Breast epithelium (tissue), 4 donors: ENCODE measurements around the gene SVEP1. TPM values are rescaled to one million over a fixed set of nuclear protein-coding genes. Genes with fewer than 3 reads are reported as not detected.

Experiments
- DNase-seq, 2 donors: peaks; one replicate each; pipeline ENCODE4 v3.0.0-alpha.2; 2019; ENCODE audit warnings: low spot score in 2 of 2
- H3K27ac ChIP-seq, 2 donors: fragments of 200-600 bp; sonication (generic) in 1 of 2; one replicate each; pipeline ENCODE4 v1.5.1; 2016 to 2019; ENCODE audit warnings: mild to moderate bottlenecking in 1 of 2
- H3K27me3 ChIP-seq, 2 donors: fragments of 200-600 bp; sonication (generic) in 1 of 2; one replicate each; pipeline versions ENCODE4 v1.5.1 to v1.6.0; 2017 to 2019; ENCODE audit warnings: control low read depth in 1 of 2, mild to moderate bottlenecking in 1 of 2
- H3K36me3 ChIP-seq: fragments of 200-600 bp; one replicate; pipeline ENCODE4 v1.5.1; 2019
- H3K4me1 ChIP-seq, 2 donors: fragments of 200-600 bp; sonication (generic); one replicate each; pipeline ENCODE4 v1.5.1; 2016 to 2019; ENCODE audit warnings: control low read depth in 1 of 2
- H3K4me3 ChIP-seq, 3 donors: fragments of 200-600 bp; sonication (generic); 1 replicate in 2 of 3; 2 replicates in 1 of 3; pipeline ENCODE4 v1.5.1; 2016 to 2019; ENCODE audit warnings: mild to moderate bottlenecking in 3 of 3, moderate library complexity in 2 of 3
- H3K9me3 ChIP-seq, 2 donors: fragments of 200-600 bp; sonication (generic) in 1 of 2; one replicate each; pipeline ENCODE4 v1.5.1; 2016 to 2019; ENCODE audit warnings: control low read depth in 1 of 2
- POLR2A ChIP-seq: fragments of 450-650 bp; IDR thresholded peaks from one replicate; pipeline ENCODE4 v1.6.1; 2016; ENCODE audit warnings: antibody characterized with exemption, mild to moderate bottlenecking, moderate library complexity
- POLR2AphosphoS5 ChIP-seq, 3 donors: sonication (generic); formaldehyde crosslinking; IDR thresholded peaks; one replicate each; pipeline ENCODE4 v1.6.1; 2017; ENCODE audit warnings: antibody characterized with exemption in 3 of 3
- intact Hi-C: fragments of 100-400 bp; cut with DNase I; formaldehyde crosslinking; loops from one replicate; pipeline ENCODE4 v1.15.1; 2023; ENCODE audit warnings: low total_unique reads
- total RNA-seq, 3 donors: library from RNA; depleted of rRNA; stranded (reverse); fragments of >200 nt; gene quantifications; one replicate each; pipeline ENCODE4 v1.1.0, GENCODE V29; 2016
- TF ChIP-seq, protein P1 (sequence below), 3 donors: fragments of 450-650 bp; IDR thresholded peaks; one replicate each; pipeline ENCODE4 v1.5.1; 2016 to 2017; ENCODE audit warnings: antibody characterized with exemption in 3 of 3, mild to moderate bottlenecking in 3 of 3, moderate library complexity in 3 of 3

SVEP1 gene
- total RNA-seq, 3 donors from 2014 or later: 54.6 to 158 (median 99.0) TPM

DNA sequence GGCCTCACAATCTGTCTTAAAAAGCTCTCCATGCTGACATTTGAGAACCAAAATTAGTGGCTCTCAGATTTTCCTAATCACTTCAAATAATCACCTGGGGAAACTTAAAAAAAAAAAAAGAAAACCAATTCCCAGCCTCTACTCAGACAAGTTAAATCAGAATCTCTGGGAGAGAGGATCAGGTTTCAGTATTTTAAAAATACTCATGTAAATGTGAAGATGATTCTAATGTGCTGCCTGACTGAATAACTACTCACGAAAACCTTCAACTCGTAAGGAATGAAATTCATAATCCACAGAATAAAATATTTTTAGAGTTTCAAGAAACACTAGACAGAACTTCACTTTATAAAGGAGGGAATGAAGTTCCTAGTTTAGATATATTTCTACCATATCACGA is 114.4 kb downstream of the SVEP1 start:
- no peak for DNase-seq
- H3K27ac ChIP-seq: no peak overlapping the region
- no peak overlapping the region for H3K4me3 ChIP-seq
- H3K4me1 ChIP-seq: no peaks in the 10 kb centered on the region
- H3K36me3 ChIP-seq: no peaks in the 10 kb centered on the region
- no peak for TF ChIP-seq POLR2AphosphoS5 (IDR thresholded peaks at IDR 0.05)
- TF ChIP-seq, protein P1, sequence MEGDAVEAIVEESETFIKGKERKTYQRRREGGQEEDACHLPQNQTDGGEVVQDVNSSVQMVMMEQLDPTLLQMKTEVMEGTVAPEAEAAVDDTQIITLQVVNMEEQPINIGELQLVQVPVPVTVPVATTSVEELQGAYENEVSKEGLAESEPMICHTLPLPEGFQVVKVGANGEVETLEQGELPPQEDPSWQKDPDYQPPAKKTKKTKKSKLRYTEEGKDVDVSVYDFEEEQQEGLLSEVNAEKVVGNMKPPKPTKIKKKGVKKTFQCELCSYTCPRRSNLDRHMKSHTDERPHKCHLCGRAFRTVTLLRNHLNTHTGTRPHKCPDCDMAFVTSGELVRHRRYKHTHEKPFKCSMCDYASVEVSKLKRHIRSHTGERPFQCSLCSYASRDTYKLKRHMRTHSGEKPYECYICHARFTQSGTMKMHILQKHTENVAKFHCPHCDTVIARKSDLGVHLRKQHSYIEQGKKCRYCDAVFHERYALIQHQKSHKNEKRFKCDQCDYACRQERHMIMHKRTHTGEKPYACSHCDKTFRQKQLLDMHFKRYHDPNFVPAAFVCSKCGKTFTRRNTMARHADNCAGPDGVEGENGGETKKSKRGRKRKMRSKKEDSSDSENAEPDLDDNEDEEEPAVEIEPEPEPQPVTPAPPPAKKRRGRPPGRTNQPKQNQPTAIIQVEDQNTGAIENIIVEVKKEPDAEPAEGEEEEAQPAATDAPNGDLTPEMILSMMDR (IDR thresholded peaks at IDR 0.05): no peak
- no peak for TF ChIP-seq POLR2A
- no peaks in the 10 kb centered on the region for H3K27me3 ChIP-seq
- no peaks in the 10 kb centered on the region for H3K9me3 ChIP-seq
- intact Hi-C loops: no loop called here

DNA sequence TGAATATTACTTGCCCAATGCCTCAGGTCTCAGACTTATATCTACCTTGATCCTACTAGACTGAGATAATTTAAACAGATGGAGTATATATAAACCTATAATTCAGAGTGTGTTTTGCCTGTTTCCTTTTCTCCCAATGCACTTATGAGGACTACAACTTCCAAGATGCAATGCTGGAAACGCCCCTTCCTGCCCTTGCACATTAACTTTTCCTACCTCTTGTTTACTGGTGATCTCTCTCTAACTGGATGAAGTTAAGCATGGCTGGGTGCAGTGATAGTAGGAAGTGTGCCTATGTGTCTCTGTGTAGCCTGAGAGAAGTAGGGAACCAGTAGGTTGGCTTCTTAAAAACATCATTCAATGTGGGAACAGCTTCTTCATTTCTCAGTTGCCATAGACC is 115.2 kb downstream of the SVEP1 start:
- TF ChIP-seq POLR2AphosphoS5 (IDR thresholded peaks at IDR 0.05): no peak
- TF ChIP-seq, protein P1 (IDR thresholded peaks at IDR 0.05): no peak
- TF ChIP-seq POLR2A: no peak
- no peak overlapping the region for H3K4me3 ChIP-seq
- H3K27me3 ChIP-seq: no peaks in the 10 kb centered on the region
- no peaks in the 10 kb centered on the region for H3K9me3 ChIP-seq
- no peak for DNase-seq
- no peaks in the 10 kb centered on the region for H3K4me1 ChIP-seq
- H3K27ac ChIP-seq: no peak overlapping the region
- intact Hi-C loops: no loop called here
- H3K36me3 ChIP-seq: no peaks in the 10 kb centered on the region

DNA sequence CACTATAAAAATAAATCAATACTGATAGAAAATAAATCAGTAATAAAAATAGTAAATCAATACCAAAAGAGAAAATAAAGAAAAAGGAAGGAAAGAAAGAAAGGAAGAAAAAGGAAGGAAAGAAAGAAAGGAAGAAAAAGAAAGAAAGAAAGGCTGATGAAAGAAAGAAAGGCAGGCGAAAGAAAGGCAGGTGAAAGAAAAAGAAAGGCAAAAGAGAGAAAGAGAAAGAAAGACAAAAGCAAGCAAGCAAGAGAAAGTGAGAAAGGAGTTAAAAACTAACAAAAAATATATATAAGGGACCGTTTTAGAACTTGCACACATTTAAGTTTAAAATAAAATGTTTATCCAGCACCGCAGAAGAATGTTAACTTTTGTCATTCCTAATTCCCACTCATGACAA is 116.0 kb downstream of the SVEP1 start:
- no peak for TF ChIP-seq POLR2A
- TF ChIP-seq POLR2AphosphoS5 (IDR thresholded peaks at IDR 0.05): no peak
- TF ChIP-seq, protein P1 (IDR thresholded peaks at IDR 0.05): no peak
- no peaks in the 10 kb centered on the region for H3K36me3 ChIP-seq

DNA sequence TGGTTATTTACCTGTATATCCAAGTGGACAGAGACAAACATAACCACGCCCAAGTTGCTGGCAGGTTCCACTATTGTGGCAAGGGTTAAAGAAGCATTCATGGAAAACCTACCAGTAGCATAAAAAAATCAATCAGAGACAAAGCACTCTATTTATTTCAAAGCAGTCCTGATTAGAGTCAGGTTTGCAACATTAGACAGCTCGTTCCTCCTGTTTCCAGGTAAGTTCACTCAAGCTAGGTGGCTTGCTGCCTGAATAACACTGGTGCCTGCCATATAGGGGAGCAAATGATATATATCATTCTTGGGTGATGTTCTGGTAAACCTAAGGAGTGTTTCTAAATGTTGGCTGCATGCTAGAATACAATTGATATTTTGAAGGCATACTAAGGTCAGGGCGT is 122.3 kb downstream of the SVEP1 start:
- no peaks in the 10 kb centered on the region for H3K27me3 ChIP-seq

More for the DNA sequence above, 116.0 kb downstream of the SVEP1 start:
- intact Hi-C loops: no loop called here
- no peak for DNase-seq
- no peak overlapping the region for H3K27ac ChIP-seq
- H3K27me3 ChIP-seq: no peaks in the 10 kb centered on the region
- no peak overlapping the region for H3K4me3 ChIP-seq
- H3K9me3 ChIP-seq: no peaks in the 10 kb centered on the region
- no peaks in the 10 kb centered on the region for H3K4me1 ChIP-seq

DNA sequence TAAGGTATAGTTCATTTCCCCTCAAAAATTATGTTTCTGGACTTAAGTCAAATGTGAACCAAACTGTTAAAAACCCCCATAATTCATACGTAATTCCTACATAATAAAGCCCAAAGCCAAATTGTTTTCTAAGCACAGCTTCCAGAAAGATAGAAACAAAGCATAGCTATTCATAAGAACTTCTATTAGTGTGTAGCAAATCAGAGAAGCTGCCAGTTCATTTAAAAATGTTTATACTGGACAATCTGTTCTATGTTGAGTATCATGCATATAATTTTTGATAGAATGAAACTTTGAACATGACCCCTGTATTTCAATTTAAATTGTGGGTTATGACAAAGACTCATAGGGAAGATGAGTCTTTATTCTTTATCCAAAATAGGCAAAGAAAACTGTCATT is 122.9 kb downstream of the SVEP1 start:
- H3K27me3 ChIP-seq: no peaks in the 10 kb centered on the region
- DNase-seq: no peak
- H3K36me3 ChIP-seq: no peaks in the 10 kb centered on the region
- TF ChIP-seq, protein P1 (IDR thresholded peaks at IDR 0.05): no peak
- no peak for TF ChIP-seq POLR2A
- no peak for TF ChIP-seq POLR2AphosphoS5 (IDR thresholded peaks at IDR 0.05)
- intact Hi-C loops: no loop called here
- no peaks in the 10 kb centered on the region for H3K9me3 ChIP-seq
- no peak overlapping the region for H3K27ac ChIP-seq
- no peaks in the 10 kb centered on the region for H3K4me1 ChIP-seq
- H3K4me3 ChIP-seq: no peak overlapping the region

More for the DNA sequence above, 122.3 kb downstream of the SVEP1 start:
- Histone ChIP-seq H3K36me3 (no peaks in the 10 kb centered on the region), H3K27ac (no peak overlapping the region), H3K4me1 (no peaks in the 10 kb centered on the region), H3K9me3 (no peaks in the 10 kb centered on the region), H3K4me3 (no peak overlapping the region)
- intact Hi-C loops: no loop called here
- no peak for DNase-seq
- TF ChIP-seq POLR2AphosphoS5 (IDR thresholded peaks at IDR 0.05): no peak
- TF ChIP-seq, protein P1 (IDR thresholded peaks at IDR 0.05): no peak
- no peak for TF ChIP-seq POLR2A
